CD14-positive monocyte (primary cell): ENCODE measurements around the gene DNA2. TPM values are rescaled to one million over a fixed set of nuclear protein-coding genes. Genes with fewer than 3 reads are reported as not detected.

Experiments used
- DNase-seq, 3 donors: peaks; one replicate each; pipeline ENCODE4 v3.0.0-alpha.2; 2011 to 2022
- H2AFZ ChIP-seq: 2 replicates; pipeline ENCODE4 v1.6.0; 2012; ENCODE audit warnings: mild to moderate bottlenecking, low read depth, low read length, inconsistent platforms; ENCODE audit not compliant: insufficient read depth, poor library complexity, severe bottlenecking
- H3K27ac ChIP-seq, 2 donors: 1 replicate in 1 of 2; 2 replicates in 1 of 2; pipeline ENCODE4 v1.5.1; 2012 to 2013; ENCODE audit warnings: low read length in 2 of 2, control low read depth in 1 of 2, inconsistent platforms in 1 of 2, low read depth in 1 of 2, mild to moderate bottlenecking in 1 of 2
- H3K27me3 ChIP-seq, 2 donors: one replicate each; pipeline versions ENCODE4 v1.6.0 to v1.6.1; 2011 to 2013; ENCODE audit warnings: low read length in 2 of 2; ENCODE audit not compliant: control insufficient read depth in 2 of 2, insufficient read depth in 2 of 2
- H3K36me3 ChIP-seq, 2 donors: replicated peaks in 1 of 2; 1 replicate in 1 of 2; 2 replicates in 1 of 2; pipeline versions ENCODE4 v1.5.1 to v1.6.1; 2012 to 2013; ENCODE audit warnings: low read length in 2 of 2, control low read depth in 1 of 2, inconsistent platforms in 1 of 2, mild to moderate bottlenecking in 1 of 2; ENCODE audit not compliant: insufficient read depth in 2 of 2, control insufficient read depth in 1 of 2
- H3K4me1 ChIP-seq, 2 donors: 1 replicate in 1 of 2; 2 replicates in 1 of 2; pipeline versions ENCODE4 v1.5.1 to v1.6.1; 2012 to 2013; ENCODE audit warnings: low read length in 2 of 2, control low read depth in 1 of 2, inconsistent platforms in 1 of 2, mild to moderate bottlenecking in 1 of 2, moderate library complexity in 1 of 2; ENCODE audit not compliant: insufficient read depth in 2 of 2, control insufficient read depth in 1 of 2
- H3K4me2 ChIP-seq: replicated peaks from 2 replicates; pipeline ENCODE3; 2012; ENCODE audit warnings: low read length, moderate library complexity, mild to moderate bottlenecking; ENCODE audit not compliant: poor library complexity, severe bottlenecking; ENCODE audit errors: extremely low read depth
- H3K4me3 ChIP-seq, 3 experiments: fragments of 200-600 bp in 1 of 3; sonication (generic) in 1 of 3; replicated peaks in 1 of 3; 1 replicate in 2 of 3; 2 replicates in 1 of 3; pipeline ENCODE4 v1.5.1; 2011 to 2013; ENCODE audit warnings: low read length in 3 of 3, mild to moderate bottlenecking in 3 of 3, control low read depth in 2 of 3, low read depth in 2 of 3, inconsistent platforms in 1 of 3, moderate library complexity in 1 of 3
- H3K79me2 ChIP-seq: 2 replicates; pipeline ENCODE4 v1.6.0; 2012; ENCODE audit warnings: mild to moderate bottlenecking, control low read depth, inconsistent platforms, low read length, moderate library complexity; ENCODE audit not compliant: insufficient read depth
- H3K9ac ChIP-seq: 2 replicates; pipeline ENCODE4 v1.6.0; 2017; ENCODE audit warnings: low read length, mild to moderate bottlenecking; ENCODE audit not compliant: insufficient read depth, poor library complexity, severe bottlenecking
- H3K9me3 ChIP-seq, 2 donors: replicated peaks in 1 of 2; 1 replicate in 1 of 2; 2 replicates in 1 of 2; pipeline versions ENCODE4 v1.5.1 to v1.6.1; 2012 to 2013; ENCODE audit warnings: low read length in 2 of 2, control low read depth in 1 of 2; ENCODE audit not compliant: control insufficient read depth in 1 of 2, insufficient read depth in 1 of 2
- H4K20me1 ChIP-seq: 2 replicates; pipeline ENCODE4 v1.6.0; 2012; ENCODE audit warnings: mild to moderate bottlenecking, low read length, control low read depth, moderate library complexity; ENCODE audit not compliant: insufficient read depth
- H3K27ac Mint-ChIP-seq, 7 donors: one replicate each; pipeline ENCODE4 v1.8.0; 2020; ENCODE audit warnings: mild to moderate bottlenecking in 7 of 7, mixed read lengths in 7 of 7, moderate library complexity in 6 of 7, inconsistent platforms in 2 of 7
- H3K27me3 Mint-ChIP-seq, 3 donors: one replicate each; pipeline ENCODE4 v1.8.0; 2021 to 2022; ENCODE audit warnings: low read depth in 3 of 3, mild to moderate bottlenecking in 3 of 3, mixed read lengths in 3 of 3, moderate library complexity in 3 of 3, inconsistent platforms in 1 of 3
- H3K36me3 Mint-ChIP-seq, 2 donors: one replicate each; pipeline ENCODE4 v1.8.0; 2020; ENCODE audit warnings: mixed read lengths in 2 of 2, inconsistent platforms in 1 of 2, mild to moderate bottlenecking in 1 of 2
- H3K4me1 Mint-ChIP-seq: one replicate; pipeline ENCODE4 v1.8.0; 2020; ENCODE audit warnings: mild to moderate bottlenecking, mixed read lengths
- H3K4me3 Mint-ChIP-seq, 2 donors: one replicate each; pipeline ENCODE4 v1.8.0; 2020; ENCODE audit warnings: mild to moderate bottlenecking in 2 of 2, mixed read lengths in 2 of 2, moderate library complexity in 1 of 2
- H3K9me3 Mint-ChIP-seq, 7 donors: one replicate each; pipeline ENCODE4 v1.8.0; 2020 to 2022; ENCODE audit warnings: mixed read lengths in 7 of 7, mild to moderate bottlenecking in 6 of 7, moderate library complexity in 6 of 7, inconsistent platforms in 2 of 7
- CTCF ChIP-seq: fragments of 200-600 bp; IDR thresholded peaks from one replicate; pipeline ENCODE4 v1.8.0; 2022; ENCODE audit warnings: antibody characterized with exemption, mild to moderate bottlenecking
- WGBS: methylation state at CpG from one replicate; pipeline ENCODE4 v1.1.5; 2013; ENCODE audit warnings: missing lambda C conversion rate; ENCODE audit not compliant: insufficient coverage; 5-methylcytosine and 5-hydroxymethylcytosine counted together
- intact Hi-C, 2 donors: fragments of 100-400 bp; cut with micrococcal nuclease; formaldehyde crosslinking; loops; one replicate each; pipeline versions ENCODE4 v1.15.0 to v1.15.1; 2023
- polyA plus RNA-seq, 3 donors: library from polyadenylated mRNA; depleted of rRNA in 1 of 3; unstranded in 2 of 3; stranded (reverse) in 1 of 3; fragments of 300-500 nt in 2 of 3; fragments of >200 nt in 1 of 3; fragmentation: Illumina TruSeq in 2 of 3; gene quantifications; 1 replicate in 2 of 3; 2 replicates in 1 of 3; pipeline ENCODE4 v1.2.3, GENCODE V29; 2012 to 2021

DNA2 gene
- polyA plus RNA-seq, 3 donors, result 0.08 to 0.99 (median 0.18) TPM

GRCh38 chr10:68397005-68397404 is 74.8 kb downstream of the DNA2 start:
- H3K27ac ChIP-seq, result no peak overlapping the region
- H3K27me3 Mint-ChIP-seq, result peaks cover 0 to 1% (median 0%) of the 10 kb centered on the region in 3 donors
- no peak overlapping the region for H2AFZ ChIP-seq
- peaks cover 30 to 65% of the 10 kb centered on the region in 2 donors for H3K36me3 Mint-ChIP-seq
- intact Hi-C loops, result no loop called here
- no peaks in the 10 kb centered on the region for H4K20me1 ChIP-seq
- H3K79me2 ChIP-seq, result no peaks in the 10 kb centered on the region
- H3K36me3 ChIP-seq, result peaks cover 21 to 57% of the 10 kb centered on the region in 2 donors
- H3K9me3 ChIP-seq, result no peaks in the 10 kb centered on the region
- no peaks in the 10 kb centered on the region for H3K4me1 Mint-ChIP-seq
- no peaks in the 10 kb centered on the region for H3K27me3 ChIP-seq
- no peak for TF ChIP-seq CTCF
- no peak overlapping the region for H3K4me3 ChIP-seq
- H3K9me3 Mint-ChIP-seq, result peaks cover 0 to 1% (median 0%) of the 10 kb centered on the region in 7 donors
- no peak overlapping the region for H3K27ac Mint-ChIP-seq
- no peaks in the 10 kb centered on the region for H3K4me1 ChIP-seq
- H3K4me2 ChIP-seq, result no peak overlapping the region
- no CpG with 5 or more reads among the region's 1 CpG for WGBS
- no peak for DNase-seq
- H3K4me3 Mint-ChIP-seq, result no peak overlapping the region
- H3K9ac ChIP-seq, result no peak overlapping the region

GRCh38 chr10:68385740-68386139 is 86.0 kb downstream of the DNA2 start:
- no peaks in the 10 kb centered on the region for H3K9me3 Mint-ChIP-seq
- Histone ChIP-seq H3K9me3 (no peaks in the 10 kb centered on the region), H3K4me2 (no peak overlapping the region), H2AFZ (no peak overlapping the region), H3K4me3 (no peak overlapping the region), H3K27ac (no peak overlapping the region), H3K79me2 (no peaks in the 10 kb centered on the region), H3K4me1 (no peaks in the 10 kb centered on the region), H4K20me1 (no peaks in the 10 kb centered on the region), H3K9ac (no peak overlapping the region), H3K27me3 (no peaks in the 10 kb centered on the region), H3K36me3 (peaks cover 47 to 89% of the 10 kb centered on the region in 2 donors)
- intact Hi-C loops, result no loop called here
- no peaks in the 10 kb centered on the region for H3K4me1 Mint-ChIP-seq
- H3K4me3 Mint-ChIP-seq, result no peak overlapping the region
- H3K27me3 Mint-ChIP-seq, result no peaks in the 10 kb centered on the region
- WGBS, result no CpG with 5 or more reads among the region's 2 CpGs
- peaks cover 52 to 75% of the 10 kb centered on the region in 2 donors for H3K36me3 Mint-ChIP-seq
- no peak for DNase-seq
- no peak for TF ChIP-seq CTCF
- H3K27ac Mint-ChIP-seq, result no peak overlapping the region
